Lower leg skin (tissue), 3 donors: ENCODE measurements around the gene SMAD4.

Source experiments
- CTCF ChIP-seq, 3 donors: fragments of 450-650 bp; IDR thresholded peaks; one replicate each; pipeline ENCODE4 v1.5.1; 2016; ENCODE audit warnings: antibody characterized with exemption in 3 of 3, mild to moderate bottlenecking in 3 of 3, moderate library complexity in 2 of 3
- POLR2A ChIP-seq, 2 donors: fragments of 450-650 bp; IDR thresholded peaks; one replicate each; pipeline ENCODE4 v1.6.1; 2016 to 2017; ENCODE audit warnings: antibody characterized with exemption in 2 of 2, mild to moderate bottlenecking in 1 of 2, moderate library complexity in 1 of 2

DNA sequence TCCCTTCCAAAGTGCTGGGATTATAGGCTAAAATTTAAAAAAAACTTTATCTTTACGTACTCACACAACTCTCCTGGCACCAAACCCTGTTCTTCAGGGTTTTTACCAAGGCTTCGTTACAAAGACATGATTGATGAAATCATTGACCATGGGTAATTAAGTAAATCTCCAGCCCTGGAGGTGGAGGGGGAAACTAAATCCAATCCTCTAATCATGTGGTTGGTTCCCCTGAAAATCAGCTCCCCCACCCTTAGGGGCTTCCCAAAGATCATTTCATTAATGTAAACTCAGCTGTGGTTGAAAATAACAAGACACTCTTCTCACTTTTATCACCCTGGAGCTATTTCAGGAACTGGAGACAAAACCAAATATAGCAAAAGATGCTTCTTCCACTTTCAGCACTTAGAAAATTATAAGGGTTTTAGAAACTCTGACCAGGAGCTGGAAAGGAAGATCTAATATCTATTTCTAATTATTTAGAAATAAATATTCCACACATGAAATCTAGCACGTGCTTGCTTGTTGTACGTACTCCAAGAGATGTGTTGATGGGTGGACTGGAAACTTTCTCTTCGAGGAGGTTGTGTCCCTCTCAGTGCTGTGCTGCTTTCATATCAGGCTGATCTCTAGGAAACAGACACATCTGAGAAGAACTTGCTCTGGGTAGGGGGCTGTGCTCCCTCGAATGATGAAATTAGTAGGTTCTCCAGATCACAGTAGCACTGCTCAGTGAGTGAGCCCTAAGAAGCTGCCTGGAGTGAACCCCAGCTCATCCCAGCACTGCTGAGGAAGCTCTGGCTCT lies 67.2 kb downstream of the SMAD4 start:
- no peak for TF ChIP-seq POLR2A (IDR thresholded peaks at IDR 0.05)
- no peak for TF ChIP-seq CTCF (IDR thresholded peaks at IDR 0.05)
